ENCODE measurements around the gene MROH9.

The MROH9 gene

GRCh38 chr1:171082606-171083005 is 147.3 kb downstream of the MROH9 start:
- no peak for DNase-seq

GRCh38 chr1:171083222-171083621 is 147.9 kb downstream of the MROH9 start:
- no peak for DNase-seq

- no peak for DNase-seq
Measured at GRCh38 chr1:171084091-171084490, 148.8 kb downstream of the MROH9 start.

GRCh38 chr1:171084870-171085269 is 149.5 kb downstream of the MROH9 start:
- no peak for DNase-seq

GRCh38 chr1:171087896-171088295 is 152.6 kb downstream of the MROH9 start:
- no peak for DNase-seq

- no peak for DNase-seq
Measured at GRCh38 chr1:171090604-171091003, 155.3 kb downstream of the MROH9 start, which contains the start of gene FMO3. FMO3 (plus strand) TSS chr1:171090905; CDS start chr1:171092659, 1,754 bp downstream.

- DNase-seq = no peak
Measured at GRCh38 chr1:171103862-171104261, 168.5 kb downstream of the MROH9 start.

- no peak for DNase-seq
Measured at GRCh38 chr1:171107262-171107940, 172.1 kb downstream of the MROH9 start.

GRCh38 chr1:171107969-171108368 is 172.6 kb downstream of the MROH9 start:
- DNase-seq = no peak

GRCh38 chr1:171109966-171110365 is 174.6 kb downstream of the MROH9 start:
- no peak for DNase-seq

- no peak for DNase-seq
Measured at GRCh38 chr1:171110621-171111326, 175.4 kb downstream of the MROH9 start.

GRCh38 chr1:171112119-171112518 is 176.8 kb downstream of the MROH9 start:
- no peak for DNase-seq

- DNase-seq = no peak
Measured at GRCh38 chr1:171113382-171113781, 178.0 kb downstream of the MROH9 start.
